Activated T-cell treated with anti-CD3 and anti-CD28 coated beads, Interleukin-2, amount 50 U/mL, for 4 hours (primary cell): ENCODE results near the gene NLGN1. TPM values are rescaled to one million over a fixed set of nuclear protein-coding genes. Genes with fewer than 3 reads are reported as not detected.

Source experiments
- ATAC-seq, 2 donors: fragments of 200-7000 bp; cut with Tn5 transposase; one replicate each; pipeline ENCODE4 v1.10.0; 2021
- DNase-seq: peaks from one replicate; pipeline ENCODE4 v3.0.0-alpha.2; 2020
- H3K27me3 Mint-ChIP-seq: one replicate; pipeline ENCODE4 v1.8.0; 2021; ENCODE audit warnings: low read depth, mixed read lengths
- H3K36me3 Mint-ChIP-seq: one replicate; pipeline ENCODE4 v1.8.0; 2022; ENCODE audit warnings: mixed read lengths; ENCODE audit not compliant: insufficient read depth
- H3K4me1 Mint-ChIP-seq: one replicate; pipeline ENCODE4 v1.8.0; 2021; ENCODE audit warnings: low read depth, mixed read lengths
- H3K4me3 Mint-ChIP-seq: one replicate; pipeline ENCODE4 v1.8.0; 2021; ENCODE audit warnings: mild to moderate bottlenecking, moderate library complexity, mixed read lengths
- H3K9me3 Mint-ChIP-seq: one replicate; pipeline ENCODE4 v1.8.0; 2021; ENCODE audit warnings: mixed read lengths
- total RNA-seq, 3 donors: library from RNA; stranded (reverse); gene quantifications; one replicate each; pipeline ENCODE4 v1.2.1, GENCODE V29; 2021

NLGN1 gene
- total RNA-seq, 3 donors from 2014 or later, result not detected

DNA sequence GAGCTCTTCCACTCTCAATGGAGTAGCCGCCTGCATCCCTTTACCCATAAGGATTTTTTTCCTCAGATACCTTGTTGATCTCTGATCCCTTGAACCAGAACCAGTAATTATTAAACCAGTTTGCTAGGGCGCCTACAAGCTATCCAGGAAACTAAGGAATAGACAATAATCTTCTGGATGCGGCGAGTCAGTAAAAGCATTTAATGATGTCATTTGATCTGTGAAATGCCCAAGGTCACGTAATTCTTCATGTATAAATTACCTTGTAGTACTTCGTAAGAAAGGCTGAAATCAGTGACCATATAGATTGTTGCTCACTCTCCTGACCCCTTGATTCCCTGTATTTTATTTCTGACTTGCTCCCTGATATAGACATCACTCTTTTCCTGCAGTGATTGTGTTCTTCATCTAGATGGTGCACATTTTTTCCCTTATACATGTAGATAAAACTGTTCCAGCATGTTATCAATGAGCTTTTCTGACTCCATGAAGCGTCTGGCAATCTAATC lies 913.0 kb downstream of the NLGN1 start:
- no peak overlapping the region for H3K4me3 Mint-ChIP-seq
- H3K9me3 Mint-ChIP-seq, result no peaks in the 10 kb centered on the region
- no peaks in the 10 kb centered on the region for H3K4me1 Mint-ChIP-seq
- no peaks in the 10 kb centered on the region for H3K36me3 Mint-ChIP-seq
- no peaks in the 10 kb centered on the region for H3K27me3 Mint-ChIP-seq
- ATAC-seq (no peak), DNase-seq (no peak)

DNA sequence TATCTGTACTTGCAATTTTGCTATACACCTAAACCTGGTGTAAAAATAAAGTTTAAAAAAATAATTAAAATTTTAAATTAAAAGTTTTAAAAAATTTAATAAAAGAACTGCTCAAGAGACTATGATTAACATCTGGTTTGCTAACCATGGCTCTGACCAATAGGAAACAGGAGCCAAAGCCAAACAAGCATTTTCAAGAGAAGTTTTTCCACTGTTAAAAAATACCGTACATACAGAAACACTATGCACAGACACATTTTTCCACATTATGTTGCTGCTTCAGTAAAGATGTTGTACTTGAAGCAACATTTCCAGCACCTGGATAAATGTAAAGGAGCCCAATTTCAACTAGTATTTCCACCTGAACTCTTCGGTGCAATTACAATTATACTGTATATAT lies 917.7 kb downstream of the NLGN1 start:
- H3K27me3 Mint-ChIP-seq, result no peaks in the 10 kb centered on the region
- no peak for ATAC-seq
- no peaks in the 10 kb centered on the region for H3K36me3 Mint-ChIP-seq
- H3K9me3 Mint-ChIP-seq, result peaks cover 15% of the 10 kb centered on the region
- DNase-seq, result no peak
- H3K4me1 Mint-ChIP-seq, result no peaks in the 10 kb centered on the region
- no peak overlapping the region for H3K4me3 Mint-ChIP-seq

DNA sequence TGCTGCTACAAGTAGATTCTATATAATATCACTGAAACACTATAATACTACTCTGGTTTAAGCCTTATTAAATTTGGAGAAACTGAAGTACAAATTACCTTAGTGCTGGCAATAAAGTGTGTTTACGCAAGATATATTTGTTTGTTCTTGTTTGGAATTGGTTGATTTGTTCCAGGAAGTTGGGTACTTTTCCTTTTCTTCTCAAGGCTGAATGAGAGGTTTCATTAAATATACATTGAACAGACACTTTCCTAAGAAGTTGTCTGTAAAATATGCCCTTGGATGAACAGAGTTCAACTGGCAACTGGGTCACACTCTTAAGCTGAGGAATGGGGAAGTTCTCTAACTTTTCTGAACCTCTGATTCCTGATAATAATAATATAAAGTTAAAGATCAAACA lies 919.5 kb downstream of the NLGN1 start:
- H3K9me3 Mint-ChIP-seq, result peaks cover 22% of the 10 kb centered on the region
- DNase-seq, result no peak
- H3K36me3 Mint-ChIP-seq, result no peaks in the 10 kb centered on the region
- H3K4me1 Mint-ChIP-seq, result no peaks in the 10 kb centered on the region
- H3K4me3 Mint-ChIP-seq, result no peak overlapping the region
- H3K27me3 Mint-ChIP-seq, result no peaks in the 10 kb centered on the region
- ATAC-seq, result no peak

DNA sequence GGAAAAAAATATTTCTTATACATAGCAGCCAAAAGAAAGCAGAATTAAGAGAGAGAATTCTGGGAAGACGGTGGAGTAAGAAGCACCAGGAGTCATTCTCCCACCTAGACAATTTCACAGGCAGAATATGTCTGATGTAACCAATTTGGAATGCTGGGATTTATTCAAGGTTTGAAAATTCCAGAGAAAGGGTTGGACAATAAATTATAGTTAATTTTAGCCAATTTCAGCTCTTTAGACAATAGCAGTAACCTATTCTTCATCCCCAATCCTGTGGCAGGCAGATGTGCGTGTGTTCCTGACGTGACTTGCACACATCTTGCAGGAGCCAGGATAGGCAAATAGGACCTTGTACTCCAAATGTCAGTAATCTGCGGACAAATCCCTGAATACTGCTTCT lies 920.6 kb downstream of the NLGN1 start:
- ATAC-seq, result no peak
- peaks cover 22% of the 10 kb centered on the region for H3K9me3 Mint-ChIP-seq
- H3K36me3 Mint-ChIP-seq, result no peaks in the 10 kb centered on the region
- H3K27me3 Mint-ChIP-seq, result no peaks in the 10 kb centered on the region
- H3K4me3 Mint-ChIP-seq, result no peak overlapping the region
- H3K4me1 Mint-ChIP-seq, result no peaks in the 10 kb centered on the region
- DNase-seq, result no peak

DNA sequence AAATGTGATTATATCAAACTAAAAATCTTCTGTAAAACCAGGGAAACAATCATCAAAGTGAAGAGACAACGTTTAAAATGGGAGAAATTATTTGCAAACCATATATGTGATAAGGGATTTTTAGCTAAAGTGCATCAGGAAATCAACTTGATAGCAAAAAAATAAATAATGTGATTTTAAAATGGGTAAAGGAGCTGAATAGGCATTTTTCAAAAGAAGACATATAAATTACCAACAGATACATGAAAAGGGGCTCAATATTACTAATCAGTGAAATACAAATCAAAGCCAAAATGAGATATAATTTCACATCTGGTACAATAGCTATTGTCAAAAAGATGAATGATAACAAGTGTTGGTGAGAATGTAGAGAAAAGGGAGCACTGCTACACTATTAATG lies 924.0 kb downstream of the NLGN1 start:
- H3K27me3 Mint-ChIP-seq, result no peaks in the 10 kb centered on the region
- ATAC-seq (no peak), DNase-seq (no peak)
- H3K9me3 Mint-ChIP-seq, result peaks cover 22% of the 10 kb centered on the region
- no peaks in the 10 kb centered on the region for H3K36me3 Mint-ChIP-seq
- no peak overlapping the region for H3K4me3 Mint-ChIP-seq
- no peaks in the 10 kb centered on the region for H3K4me1 Mint-ChIP-seq

DNA sequence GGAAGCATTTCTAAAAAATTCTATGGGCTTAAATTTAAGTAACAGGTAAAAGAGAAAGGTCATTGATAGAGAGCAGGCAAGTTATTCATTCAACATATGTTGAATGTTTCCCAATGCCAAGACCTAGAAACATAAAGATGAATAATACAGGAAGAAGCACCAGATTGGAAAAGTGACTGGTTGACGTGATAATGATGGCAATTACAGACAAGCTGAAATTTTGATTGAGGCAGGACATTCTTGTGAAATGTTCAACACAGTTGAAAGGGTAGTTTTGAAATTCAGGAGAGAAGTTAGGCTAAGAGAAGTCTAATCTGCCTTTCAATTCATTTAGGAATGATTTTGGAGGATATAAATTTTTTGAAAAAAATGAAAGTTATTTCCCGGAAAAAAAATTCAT lies 925.2 kb downstream of the NLGN1 start:
- Mint-ChIP-seq H3K36me3 (no peaks in the 10 kb centered on the region), H3K9me3 (peaks cover 22% of the 10 kb centered on the region), H3K4me3 (no peak overlapping the region), H3K4me1 (no peaks in the 10 kb centered on the region), H3K27me3 (no peaks in the 10 kb centered on the region)
- DNase-seq (no peak), ATAC-seq (no peak)

DNA sequence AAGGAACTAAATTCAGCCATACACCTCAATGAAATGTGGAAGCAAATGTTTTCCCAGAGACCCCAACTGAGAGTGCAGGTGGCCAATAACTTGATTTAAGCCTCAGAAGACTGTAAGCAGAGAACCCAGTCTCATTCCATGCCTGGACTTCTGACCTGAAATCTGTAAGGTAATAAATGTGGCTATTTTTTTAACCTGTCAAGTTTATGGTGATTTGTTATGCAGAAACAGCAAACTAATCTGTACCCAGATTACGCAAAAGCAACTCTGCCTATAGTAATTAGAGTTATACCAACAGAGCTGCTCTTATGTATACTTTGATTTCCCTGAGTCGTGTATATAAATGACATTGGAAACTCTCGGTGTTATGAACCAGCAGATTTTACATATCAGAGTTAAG lies 927.6 kb downstream of the NLGN1 start:
- no peaks in the 10 kb centered on the region for H3K4me1 Mint-ChIP-seq
- no peak for ATAC-seq
- H3K27me3 Mint-ChIP-seq, result no peaks in the 10 kb centered on the region

DNA sequence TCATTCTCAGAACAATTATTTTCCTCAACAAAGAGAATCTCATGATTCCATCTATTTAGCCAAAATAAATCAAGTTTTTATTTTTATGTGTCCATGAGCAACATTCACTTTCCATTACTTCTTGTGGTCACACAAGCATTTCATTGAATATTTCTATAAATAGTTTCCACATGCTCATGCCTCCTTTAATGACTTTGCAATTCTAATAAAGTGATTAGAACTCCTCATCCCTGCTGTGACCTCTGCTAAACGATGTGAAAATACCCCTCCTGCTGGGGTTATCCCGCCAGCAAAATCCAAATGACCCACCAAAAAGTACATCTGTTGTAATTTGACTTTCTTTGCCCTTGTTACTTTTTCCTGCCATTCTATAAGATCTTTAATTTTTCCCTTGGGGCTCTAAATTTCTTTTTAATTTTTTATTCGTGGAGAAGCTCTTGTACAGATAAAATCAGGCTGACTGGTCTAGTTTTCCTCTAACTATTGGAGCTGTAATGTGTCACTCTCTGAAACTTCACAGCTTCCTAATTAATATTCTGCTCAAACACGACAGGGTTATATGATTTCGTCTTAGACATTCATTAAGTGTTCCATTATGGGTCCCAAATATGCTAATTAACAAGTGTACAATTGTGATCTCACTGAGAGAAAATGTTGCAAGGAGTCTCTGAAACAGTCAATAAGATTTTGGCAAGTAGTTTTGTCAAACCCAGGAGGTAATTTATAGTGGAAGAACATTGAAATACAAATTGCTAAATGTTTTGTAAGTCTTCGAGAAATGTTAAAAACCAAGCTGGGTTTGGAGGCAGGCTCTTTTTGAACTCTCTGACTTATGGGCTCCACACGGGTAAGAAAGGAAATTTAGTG lies 928.5 kb downstream of the NLGN1 start:
- ATAC-seq (no peak), DNase-seq (no peak)
- Mint-ChIP-seq H3K4me1 (no peaks in the 10 kb centered on the region), H3K27me3 (no peaks in the 10 kb centered on the region), H3K36me3 (no peaks in the 10 kb centered on the region), H3K9me3 (peaks cover 8% of the 10 kb centered on the region), H3K4me3 (no peak overlapping the region)

More for the DNA sequence above, 927.6 kb downstream of the NLGN1 start:
- Mint-ChIP-seq H3K36me3 (no peaks in the 10 kb centered on the region), H3K4me3 (no peak overlapping the region), H3K9me3 (peaks cover 15% of the 10 kb centered on the region)
- no peak for DNase-seq

DNA sequence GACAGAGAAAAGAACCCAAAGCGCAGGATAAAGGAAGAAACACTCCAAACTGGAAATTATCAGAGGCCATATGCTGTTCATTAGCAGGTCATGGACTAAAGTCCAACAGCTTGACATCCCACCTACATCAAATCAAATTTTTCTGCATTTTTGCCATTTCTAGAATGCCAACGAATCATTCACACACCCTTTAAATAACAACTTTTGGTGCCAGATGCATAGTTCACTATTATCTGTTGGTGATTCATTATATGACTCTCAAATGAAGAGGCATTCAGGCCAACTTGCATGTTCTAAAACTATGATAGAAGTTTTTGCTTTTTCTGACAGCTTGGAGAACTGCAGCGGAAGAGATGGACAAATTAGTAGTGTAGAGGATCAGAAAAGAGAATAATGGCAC lies 931.8 kb downstream of the NLGN1 start:
- Mint-ChIP-seq H3K36me3 (no peaks in the 10 kb centered on the region), H3K9me3 (peaks cover 6% of the 10 kb centered on the region), H3K4me3 (no peak overlapping the region), H3K4me1 (no peaks in the 10 kb centered on the region), H3K27me3 (no peaks in the 10 kb centered on the region)
- DNase-seq (no peak), ATAC-seq (no peak)

DNA sequence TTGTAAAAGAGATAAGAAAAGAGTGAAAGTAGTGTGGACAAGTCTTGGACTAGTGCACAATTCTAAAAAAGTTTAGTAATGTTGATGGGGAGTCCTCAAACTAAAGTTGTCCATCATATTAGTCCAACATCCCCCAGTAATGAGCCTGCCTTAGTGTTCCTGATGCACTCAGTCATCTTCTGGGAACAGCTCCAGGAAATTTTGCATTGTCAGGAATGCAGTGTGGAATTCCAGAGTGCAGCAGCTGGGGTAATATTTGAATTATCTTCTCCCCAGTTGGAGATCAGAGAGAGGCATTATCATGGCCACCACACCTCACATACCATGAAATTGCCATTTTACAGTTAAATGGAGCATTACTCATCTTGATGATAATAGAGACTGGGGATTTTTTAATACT lies 932.8 kb downstream of the NLGN1 start:
- no peaks in the 10 kb centered on the region for H3K36me3 Mint-ChIP-seq
- H3K4me3 Mint-ChIP-seq, result no peak overlapping the region
- H3K27me3 Mint-ChIP-seq, result no peaks in the 10 kb centered on the region
- DNase-seq (no peak), ATAC-seq (no peak)
- H3K4me1 Mint-ChIP-seq, result no peaks in the 10 kb centered on the region
- peaks cover 6% of the 10 kb centered on the region for H3K9me3 Mint-ChIP-seq

DNA sequence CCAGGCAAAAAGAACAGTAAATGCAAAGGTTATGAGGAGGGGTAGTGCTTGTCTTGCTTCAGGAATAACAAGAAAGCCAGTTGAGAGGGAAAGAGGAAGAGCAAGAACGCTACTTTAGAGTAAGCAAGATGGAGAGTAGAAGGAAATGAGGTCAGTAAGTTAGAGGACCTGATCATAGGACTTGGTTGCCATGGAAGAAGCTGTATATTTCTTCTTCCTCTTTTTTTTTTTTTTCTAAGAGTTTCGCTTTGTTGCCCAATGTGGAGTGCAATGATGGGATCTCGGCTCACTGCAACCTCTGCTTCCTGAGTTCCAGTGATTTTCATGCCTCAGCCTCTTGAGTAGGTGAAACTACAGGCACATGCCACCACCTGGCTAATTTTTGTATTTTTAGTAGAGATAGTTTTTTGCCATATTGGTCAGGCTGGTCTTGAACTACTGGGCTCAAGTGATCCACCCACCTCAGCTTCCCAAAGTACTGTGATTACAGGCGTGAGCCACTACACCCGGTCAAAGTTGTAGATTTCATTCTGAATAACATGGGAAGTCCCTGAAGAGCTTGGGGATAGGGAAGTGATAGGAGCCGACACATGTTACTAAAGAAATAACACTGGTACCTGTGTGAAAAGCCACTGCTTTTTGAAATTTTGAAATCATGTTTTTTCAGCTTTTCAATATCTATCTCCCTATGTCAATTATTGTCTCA lies 933.7 kb downstream of the NLGN1 start:
- peaks cover 6% of the 10 kb centered on the region for H3K9me3 Mint-ChIP-seq
- H3K36me3 Mint-ChIP-seq, result no peaks in the 10 kb centered on the region
- H3K27me3 Mint-ChIP-seq, result no peaks in the 10 kb centered on the region
- ATAC-seq (no peak), DNase-seq (no peak)
- no peak overlapping the region for H3K4me3 Mint-ChIP-seq
- H3K4me1 Mint-ChIP-seq, result no peaks in the 10 kb centered on the region

DNA sequence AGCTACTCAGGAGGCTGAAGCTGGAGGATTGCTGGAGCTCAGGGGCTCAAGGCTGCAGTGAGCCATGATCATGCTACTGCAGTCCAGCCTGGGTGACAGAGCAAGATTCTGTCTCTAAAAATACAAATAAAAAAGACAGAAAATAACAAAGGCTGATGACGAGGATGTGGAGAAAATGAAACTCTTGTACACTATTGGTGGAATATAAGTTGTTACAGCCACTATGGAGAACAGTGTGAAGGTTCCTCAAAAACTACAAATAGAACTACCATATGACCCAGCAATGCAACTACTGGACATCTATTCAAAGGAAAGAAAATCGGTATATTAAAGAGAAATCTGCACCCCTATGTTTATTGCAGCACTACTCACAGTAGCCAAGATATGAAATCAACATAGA lies 934.8 kb downstream of the NLGN1 start:
- ATAC-seq, result no peak
- H3K4me3 Mint-ChIP-seq, result no peak overlapping the region
- no peaks in the 10 kb centered on the region for H3K36me3 Mint-ChIP-seq
- no peak for DNase-seq
- H3K4me1 Mint-ChIP-seq, result no peaks in the 10 kb centered on the region
- peaks cover 6% of the 10 kb centered on the region for H3K9me3 Mint-ChIP-seq
- no peaks in the 10 kb centered on the region for H3K27me3 Mint-ChIP-seq

DNA sequence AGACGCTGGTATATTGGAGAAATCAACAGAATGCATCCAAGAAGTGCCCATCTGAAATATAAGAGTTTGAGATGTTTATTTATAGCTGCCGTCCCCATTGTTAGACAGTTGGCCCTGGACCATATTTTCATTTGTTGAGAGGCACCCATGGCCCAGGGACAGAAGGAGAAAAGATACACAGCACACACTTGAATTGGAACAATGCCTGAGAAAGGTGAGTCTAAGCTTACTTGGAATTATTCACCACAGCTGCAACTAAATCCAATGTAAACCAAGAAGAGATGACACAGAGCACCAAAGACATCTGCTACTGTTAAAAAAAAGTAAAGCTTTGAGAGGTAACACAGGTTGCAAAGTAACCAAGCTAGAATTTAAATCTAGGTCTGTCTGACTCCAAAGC lies 936.1 kb downstream of the NLGN1 start:
- Mint-ChIP-seq H3K27me3 (no peaks in the 10 kb centered on the region), H3K9me3 (peaks cover 6% of the 10 kb centered on the region), H3K36me3 (no peaks in the 10 kb centered on the region), H3K4me1 (no peaks in the 10 kb centered on the region), H3K4me3 (no peak overlapping the region)
- no peak for ATAC-seq
- DNase-seq, result no peak

DNA sequence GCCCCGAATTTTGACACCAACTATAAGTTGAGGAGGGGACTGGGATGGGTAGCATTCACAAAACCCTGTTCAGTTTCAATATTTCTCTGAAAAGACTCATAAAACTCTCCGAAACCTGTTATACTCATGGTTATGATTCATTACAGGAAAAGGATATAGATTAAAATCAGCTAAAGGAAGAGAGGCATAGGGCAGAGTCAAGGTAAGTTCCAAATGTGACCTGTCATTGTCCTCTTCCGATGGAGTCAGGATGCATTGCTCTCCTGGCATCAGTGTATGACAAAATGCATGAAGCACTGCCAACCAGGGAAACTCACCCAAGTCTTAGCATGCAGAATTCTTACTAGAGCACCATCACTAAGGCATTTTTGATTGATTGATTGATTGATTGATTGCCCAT lies 936.6 kb downstream of the NLGN1 start:
- H3K36me3 Mint-ChIP-seq, result no peaks in the 10 kb centered on the region
- H3K4me1 Mint-ChIP-seq, result no peaks in the 10 kb centered on the region
- H3K9me3 Mint-ChIP-seq, result peaks cover 3% of the 10 kb centered on the region
- DNase-seq (no peak), ATAC-seq (no peak)
- no peak overlapping the region for H3K4me3 Mint-ChIP-seq
- H3K27me3 Mint-ChIP-seq, result no peaks in the 10 kb centered on the region

DNA sequence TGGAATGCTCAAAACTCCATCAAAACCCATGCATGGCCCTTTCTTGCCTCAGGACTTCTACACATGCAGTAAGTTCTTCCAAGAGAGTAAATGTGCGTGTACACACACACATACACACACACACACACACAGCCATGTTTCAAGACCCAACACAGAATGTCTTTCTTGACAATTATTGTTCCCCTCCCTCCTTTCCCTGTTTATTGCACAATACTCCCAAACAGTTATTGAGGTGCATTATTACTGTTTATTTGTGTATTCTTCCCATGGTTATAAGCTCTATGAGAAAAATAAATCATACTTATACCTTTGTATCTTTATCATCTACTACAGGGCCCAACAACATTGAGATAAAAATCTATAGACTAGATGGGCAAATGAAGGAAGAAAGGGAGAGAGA lies 937.8 kb downstream of the NLGN1 start:
- Mint-ChIP-seq H3K9me3 (no peaks in the 10 kb centered on the region), H3K27me3 (no peaks in the 10 kb centered on the region), H3K4me1 (no peaks in the 10 kb centered on the region), H3K36me3 (no peaks in the 10 kb centered on the region), H3K4me3 (no peak overlapping the region)
- no peak for ATAC-seq
- no peak for DNase-seq
